ENCODE data around the gene ELOF1.

Gene ELOF1

DNA sequence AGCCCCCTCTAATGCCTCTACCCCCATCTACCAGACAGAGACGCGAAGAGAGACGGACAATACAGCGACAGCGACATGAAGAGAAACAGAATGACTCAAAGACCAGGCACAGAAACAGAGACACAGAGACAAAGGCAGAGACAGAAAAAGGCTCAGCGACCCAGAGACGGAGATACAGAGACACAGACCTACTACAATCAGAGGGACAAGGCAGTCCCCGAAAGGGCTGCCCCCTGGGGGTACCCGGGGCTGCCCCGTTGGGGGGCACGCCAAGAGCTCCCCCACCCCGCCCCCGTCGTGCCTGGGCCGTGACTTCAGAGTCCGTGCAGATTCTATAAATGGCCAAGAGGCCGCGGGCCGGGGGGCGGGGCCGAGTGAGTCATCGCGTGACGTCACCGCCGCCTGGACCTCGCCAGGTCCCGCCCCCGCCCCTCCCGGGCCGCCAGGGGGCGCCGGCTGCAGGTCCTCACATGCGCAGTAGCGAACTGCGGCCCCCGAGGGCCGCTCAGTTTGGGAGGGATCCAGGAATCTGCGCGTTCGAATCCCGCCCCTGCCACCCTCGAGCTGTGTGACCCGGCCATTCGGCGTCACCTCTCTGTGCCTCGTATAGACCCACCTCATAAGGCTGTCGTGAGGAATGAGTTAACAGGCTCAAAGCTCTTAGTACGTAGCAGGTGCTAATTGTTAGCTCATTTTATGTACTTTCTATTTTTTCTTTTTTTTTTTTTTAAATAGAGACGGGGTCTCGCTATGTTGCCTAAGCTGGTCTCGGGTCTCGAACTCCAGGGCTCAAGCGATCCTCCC lies 23.0 kb downstream of the ELOF1 start:
- peak; percentile 72 to 86 (median 75) for DNase-seq (ENCODE audit: low read depth in 3 of 3)

DNA sequence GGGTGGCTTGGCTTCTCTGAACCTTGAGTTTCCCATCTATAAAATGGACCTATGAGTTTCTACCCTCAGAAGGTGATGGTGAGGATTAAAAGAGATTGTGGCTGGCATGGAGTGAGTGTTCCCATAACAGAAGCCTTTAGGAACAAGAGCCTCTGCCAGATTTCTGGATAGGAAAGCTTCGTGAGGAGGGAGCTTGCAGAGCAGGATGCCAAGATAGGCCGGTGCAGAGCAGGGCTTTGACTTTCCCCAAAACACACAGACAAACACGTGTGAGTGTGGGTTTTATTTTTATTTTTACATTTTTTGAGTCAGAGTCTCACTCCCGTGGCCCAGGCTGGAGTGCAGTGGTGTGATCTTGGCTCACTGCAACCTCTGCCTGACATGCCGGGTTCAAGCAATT lies 24.1 kb downstream of the ELOF1 start:
- DNase-seq (ENCODE audit: low read depth in 3 of 3): no peak

- no peak for DNase-seq (ENCODE audit: low read depth in 3 of 3)
Measured at GRCh38 chr19:11534538-11534937, 24.5 kb downstream of the ELOF1 start.

- DNase-seq (ENCODE audit: low read depth in 3 of 3): peak in 1 of 3 experiments; percentile 54
Measured at GRCh38 chr19:11530432-11530831, 28.6 kb downstream of the ELOF1 start.

- DNase-seq (ENCODE audit: low read depth in 3 of 3): peak; percentile 84 to 95 (median 93)
Measured at GRCh38 chr19:11528551-11529341, 30.3 kb downstream of the ELOF1 start, which contains the start of gene ECSIT. Gene ECSIT (minus strand): TSS chr19:11529134. CDS start chr19:11519170, 9,964 bp downstream.

GRCh38 chr19:11519138-11519537 lies 39.9 kb downstream of the ELOF1 start:
- no peak for DNase-seq (ENCODE audit: low read depth in 3 of 3)

- DNase-seq (ENCODE audit: low read depth in 3 of 3): no peak
Measured at GRCh38 chr19:11513946-11514345, 45.1 kb downstream of the ELOF1 start.

DNA sequence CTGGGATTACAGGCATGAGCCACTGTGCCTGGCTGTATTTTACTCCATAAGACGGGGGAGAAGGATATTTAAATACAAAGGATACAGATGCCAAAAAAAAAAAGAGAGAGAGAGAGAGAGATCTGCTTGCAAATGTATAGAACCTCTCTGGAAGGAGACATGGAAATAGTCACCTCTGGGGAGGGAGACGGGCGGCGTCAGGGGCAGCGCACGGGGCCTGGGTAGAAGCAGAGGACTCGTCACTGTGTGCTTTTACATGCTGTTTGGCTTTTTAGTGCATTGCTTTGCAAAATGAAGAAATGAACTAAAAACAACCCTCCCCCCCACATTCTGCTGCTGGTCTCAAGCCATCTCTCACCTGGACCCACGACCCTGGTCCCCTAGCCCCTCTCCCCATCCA lies 48.6 kb downstream of the ELOF1 start:
- DNase-seq (ENCODE audit: low read depth in 3 of 3): no peak

GRCh38 chr19:11507370-11508078 lies 51.5 kb downstream of the ELOF1 start:
- DNase-seq (ENCODE audit: low read depth in 3 of 3): no peak

GRCh38 chr19:11506967-11507366 lies 52.1 kb downstream of the ELOF1 start:
- no peak for DNase-seq (ENCODE audit: low read depth in 3 of 3)

DNA sequence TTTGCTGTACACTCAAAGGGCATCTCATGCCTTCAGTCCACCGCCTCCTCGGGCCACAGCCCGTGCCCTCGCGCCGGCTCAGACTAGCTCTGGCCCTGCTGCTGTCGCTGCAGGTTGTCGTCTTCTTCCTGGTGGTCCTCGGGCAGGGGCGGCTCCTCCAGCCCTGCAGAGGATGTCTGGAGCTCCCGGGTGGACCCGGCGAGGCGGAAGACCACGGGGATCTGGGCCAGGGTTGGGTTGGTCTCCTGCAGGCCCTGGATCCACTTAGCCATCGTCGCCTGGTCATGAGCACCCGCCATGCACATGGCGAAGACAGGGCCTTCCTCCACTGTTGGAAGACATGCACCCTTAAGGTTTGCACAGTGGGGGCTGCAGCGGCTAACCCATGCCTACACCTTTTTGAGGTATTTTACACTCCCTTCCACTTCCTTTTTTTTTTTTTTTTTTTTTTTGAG lies 52.9 kb downstream of the ELOF1 start:
- no peak for DNase-seq (ENCODE audit: low read depth in 3 of 3)

DNA sequence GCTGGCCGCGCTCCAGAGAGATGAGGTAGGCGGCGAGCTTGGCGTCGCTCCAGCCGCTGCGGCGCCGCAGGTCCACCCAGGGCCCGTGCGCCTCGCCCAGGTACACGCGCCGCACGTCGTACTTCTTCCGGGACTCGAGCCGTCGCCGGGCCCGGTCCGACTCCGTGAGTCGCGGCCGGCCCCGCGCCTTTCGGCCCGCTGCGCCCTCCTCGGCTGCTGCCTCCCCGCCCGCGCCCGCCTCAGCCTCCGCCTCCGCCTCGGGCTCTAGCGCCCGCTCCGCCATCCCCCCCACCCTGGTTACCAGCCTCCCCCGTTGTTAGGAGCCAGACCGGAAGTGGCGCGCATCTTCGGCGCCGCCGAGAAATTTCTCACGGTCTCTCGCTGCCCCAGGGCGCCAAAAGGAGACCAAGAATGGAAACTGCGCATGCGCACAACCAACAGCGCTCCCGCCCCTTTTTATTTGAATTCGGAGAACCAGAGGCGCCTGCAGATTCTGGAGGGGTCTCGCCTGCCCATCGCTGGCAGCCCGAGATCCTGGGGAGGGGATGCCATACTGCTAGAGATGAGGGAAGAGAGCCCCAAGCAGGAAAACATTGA lies 53.4 kb downstream of the ELOF1 start, which contains the start of gene ZNF653:
TSS of gene ZNF653 (minus strand) at position 336 of the 597 bp plus-strand sequence. CDS start at position 283, 53 bp downstream.
- DNase-seq (ENCODE audit: low read depth in 3 of 3): peak; percentile 92 to 94 (median 93)

- DNase-seq (ENCODE audit: low read depth in 3 of 3): peak; percentile 87 to 99 (median 91)
Measured at GRCh38 chr19:11505032-11505503, 54.0 kb downstream of the ELOF1 start.

DNA sequence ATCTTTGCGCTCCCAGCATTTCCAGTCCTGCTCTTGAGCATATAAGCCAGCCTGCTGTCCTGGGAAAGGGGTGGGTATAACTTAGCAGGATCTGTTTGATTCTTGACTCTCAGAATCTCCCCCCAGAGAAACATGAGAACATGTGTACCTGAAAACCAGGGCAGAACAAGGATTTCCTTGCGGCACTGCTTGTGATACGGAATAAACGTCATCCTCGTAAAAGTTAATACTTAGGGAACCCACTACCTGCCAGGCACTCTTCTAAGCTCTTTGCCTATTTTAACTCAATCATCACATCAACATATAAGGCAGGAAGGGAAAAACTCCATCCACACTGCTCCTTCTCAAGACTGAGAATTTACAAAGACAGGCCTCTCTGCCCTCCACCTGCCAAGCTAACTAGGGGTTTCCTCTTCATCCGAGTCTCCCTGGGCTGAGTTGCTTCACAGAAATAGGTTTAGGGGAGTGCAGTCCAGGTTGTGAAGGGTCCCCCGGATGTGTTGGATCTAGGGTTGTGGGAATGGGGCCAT lies 54.5 kb downstream of the ELOF1 start:
- no peak for DNase-seq (ENCODE audit: low read depth in 3 of 3)
